ENCODE data around the gene UBASH3B.

UBASH3B gene

GRCh38 chr11:122696662-122697061, 41.1 kb downstream of the UBASH3B start:
- DNase-seq (ENCODE audit: low read depth), result peak; percentile 97
- TF ChIP-seq POLR2A (IDR thresholded peaks at IDR 0.05; ENCODE audit: extremely low read depth, insufficient read length), result peak; percentile 54
- TF ChIP-seq, protein P1, sequence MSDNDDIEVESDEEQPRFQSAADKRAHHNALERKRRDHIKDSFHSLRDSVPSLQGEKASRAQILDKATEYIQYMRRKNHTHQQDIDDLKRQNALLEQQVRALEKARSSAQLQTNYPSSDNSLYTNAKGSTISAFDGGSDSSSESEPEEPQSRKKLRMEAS (IDR thresholded peaks at IDR 0.05; ENCODE audit: low read depth, low read length), result no peak; the same call in none of the 2 replicates
- TF ChIP-seq, protein P2, sequence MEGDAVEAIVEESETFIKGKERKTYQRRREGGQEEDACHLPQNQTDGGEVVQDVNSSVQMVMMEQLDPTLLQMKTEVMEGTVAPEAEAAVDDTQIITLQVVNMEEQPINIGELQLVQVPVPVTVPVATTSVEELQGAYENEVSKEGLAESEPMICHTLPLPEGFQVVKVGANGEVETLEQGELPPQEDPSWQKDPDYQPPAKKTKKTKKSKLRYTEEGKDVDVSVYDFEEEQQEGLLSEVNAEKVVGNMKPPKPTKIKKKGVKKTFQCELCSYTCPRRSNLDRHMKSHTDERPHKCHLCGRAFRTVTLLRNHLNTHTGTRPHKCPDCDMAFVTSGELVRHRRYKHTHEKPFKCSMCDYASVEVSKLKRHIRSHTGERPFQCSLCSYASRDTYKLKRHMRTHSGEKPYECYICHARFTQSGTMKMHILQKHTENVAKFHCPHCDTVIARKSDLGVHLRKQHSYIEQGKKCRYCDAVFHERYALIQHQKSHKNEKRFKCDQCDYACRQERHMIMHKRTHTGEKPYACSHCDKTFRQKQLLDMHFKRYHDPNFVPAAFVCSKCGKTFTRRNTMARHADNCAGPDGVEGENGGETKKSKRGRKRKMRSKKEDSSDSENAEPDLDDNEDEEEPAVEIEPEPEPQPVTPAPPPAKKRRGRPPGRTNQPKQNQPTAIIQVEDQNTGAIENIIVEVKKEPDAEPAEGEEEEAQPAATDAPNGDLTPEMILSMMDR (IDR thresholded peaks at IDR 0.05; ENCODE audit: low read depth, low read length), result no peak
- peak; percentile 91 for TF ChIP-seq MYC (IDR thresholded peaks at IDR 0.05; ENCODE audit: low read depth, low read length)
- peak overlapping the region; percentile 23 for H3K4me3 ChIP-seq (ENCODE audit: low read depth, low read length)

DNA sequence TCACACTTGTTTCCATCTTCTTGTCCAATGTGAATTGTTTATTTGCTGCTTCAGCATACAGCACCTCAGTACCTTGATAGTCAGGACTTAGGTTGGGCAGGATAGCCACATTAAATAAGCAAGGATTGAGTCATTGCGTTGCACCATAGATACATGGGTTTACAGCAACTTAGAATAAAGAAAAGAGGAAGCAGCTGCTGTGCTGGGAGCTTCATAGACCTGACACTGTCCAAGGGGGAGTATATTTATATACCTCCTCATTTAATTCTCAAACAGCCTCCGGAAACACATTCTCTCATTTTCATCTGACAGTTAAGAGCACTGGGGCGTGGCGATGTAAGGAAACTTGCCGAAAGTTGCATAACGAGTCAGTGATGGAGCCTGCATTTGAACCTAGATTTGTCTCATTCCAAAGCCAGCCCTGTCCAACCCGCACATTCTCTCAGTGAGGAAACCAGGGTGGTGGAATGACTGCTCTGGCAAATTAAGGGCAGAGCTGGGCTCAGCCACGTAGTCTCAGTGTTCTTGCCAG, 42.2 kb downstream of the UBASH3B start:
- H3K4me3 ChIP-seq (ENCODE audit: low read depth, low read length), result peak overlapping the region; percentile 25

GRCh38 chr11:122698392-122698791, 42.9 kb downstream of the UBASH3B start:
- H3K4me3 ChIP-seq (ENCODE audit: low read depth, low read length), result no peak overlapping the region
- no peak for DNase-seq (ENCODE audit: low read depth)
- TF ChIP-seq, protein P1 (IDR thresholded peaks at IDR 0.05; ENCODE audit: low read depth, low read length), result no peak
- TF ChIP-seq, protein P2 (IDR thresholded peaks at IDR 0.05; ENCODE audit: low read depth, low read length), result no peak
- TF ChIP-seq MYC (IDR thresholded peaks at IDR 0.05; ENCODE audit: low read depth, low read length), result no peak
- TF ChIP-seq POLR2A (IDR thresholded peaks at IDR 0.05; ENCODE audit: extremely low read depth, insufficient read length), result no peak

More for the DNA sequence above, 42.2 kb downstream of the UBASH3B start:
- TF ChIP-seq, protein P1 (IDR thresholded peaks at IDR 0.05; ENCODE audit: low read depth, low read length), result peak; percentile 69; the same call in 1 of the 2 replicates
- TF ChIP-seq POLR2A (IDR thresholded peaks at IDR 0.05; ENCODE audit: extremely low read depth, insufficient read length) (peak; percentile 34), MYC (IDR thresholded peaks at IDR 0.05; ENCODE audit: low read depth, low read length) (peak; percentile 84)
- TF ChIP-seq, protein P2 (IDR thresholded peaks at IDR 0.05; ENCODE audit: low read depth, low read length), result no peak
- peak; percentile 100 for DNase-seq (ENCODE audit: low read depth)

DNA sequence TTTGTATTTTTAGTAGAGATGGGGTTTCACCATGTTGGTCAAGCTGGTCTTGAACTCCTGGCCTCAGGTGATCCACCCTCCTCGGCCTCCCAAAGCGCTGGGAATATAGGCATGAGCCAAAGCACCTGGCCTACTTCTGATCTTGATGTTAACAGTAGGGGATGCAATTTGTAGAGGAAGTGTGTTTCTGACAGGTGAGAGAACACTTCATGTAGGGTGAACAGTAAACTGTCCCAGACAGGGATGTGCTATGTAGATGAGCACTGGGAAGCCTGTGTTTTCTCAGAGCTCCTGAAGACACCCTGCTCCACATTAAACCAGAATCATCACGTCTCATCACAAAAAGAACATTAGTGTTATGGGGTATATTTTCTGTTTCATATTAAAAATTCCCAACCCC, 45.1 kb downstream of the UBASH3B start:
- no peak for DNase-seq (ENCODE audit: low read depth)
- H3K4me3 ChIP-seq (ENCODE audit: low read depth, low read length), result no peak overlapping the region
- TF ChIP-seq, protein P2 (IDR thresholded peaks at IDR 0.05; ENCODE audit: low read depth, low read length), result no peak
- TF ChIP-seq, protein P1 (IDR thresholded peaks at IDR 0.05; ENCODE audit: low read depth, low read length), result no peak
- TF ChIP-seq MYC (IDR thresholded peaks at IDR 0.05; ENCODE audit: low read depth, low read length) (no peak), POLR2A (IDR thresholded peaks at IDR 0.05; ENCODE audit: extremely low read depth, insufficient read length) (no peak)

DNA sequence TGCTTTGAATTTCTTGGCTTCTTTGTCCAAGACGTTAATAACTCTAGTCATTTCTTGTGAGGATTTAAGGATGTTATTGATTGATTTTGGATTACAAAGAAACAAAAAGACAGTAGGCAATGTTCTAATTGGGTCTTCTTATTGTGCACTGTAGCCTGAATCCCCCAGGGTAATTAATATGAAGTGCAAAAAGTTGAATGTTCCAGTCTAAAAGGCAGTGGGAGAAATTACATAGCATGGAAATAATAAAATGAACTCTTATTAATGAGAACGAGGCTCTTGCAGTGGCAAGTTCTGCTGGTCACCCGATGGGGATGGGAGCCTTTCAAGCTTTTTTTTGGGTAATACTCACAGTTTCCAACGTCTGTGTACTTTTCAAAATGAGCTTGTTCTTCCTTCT, 45.6 kb downstream of the UBASH3B start:
- H3K4me3 ChIP-seq (ENCODE audit: low read depth, low read length), result no peak overlapping the region
- no peak for DNase-seq (ENCODE audit: low read depth)
- TF ChIP-seq MYC (IDR thresholded peaks at IDR 0.05; ENCODE audit: low read depth, low read length) (no peak), POLR2A (IDR thresholded peaks at IDR 0.05; ENCODE audit: extremely low read depth, insufficient read length) (no peak)
- TF ChIP-seq, protein P1 (IDR thresholded peaks at IDR 0.05; ENCODE audit: low read depth, low read length), result no peak
- TF ChIP-seq, protein P2 (IDR thresholded peaks at IDR 0.05; ENCODE audit: low read depth, low read length), result no peak
